Forelimb muscle (tissue), 1 donor: ENCODE results near the gene FBXO46. TPM values are rescaled to one million over a fixed set of nuclear protein-coding genes. Genes with fewer than 3 reads are reported as not detected.
"Not testable (repeated sequence)": the region's sequence is repeated elsewhere in the genome, so short reads cannot be mapped to it uniquely, and the experiment has no call there.

Experiments used
- DNase-seq: peaks from one replicate; pipeline ENCODE4 v3.0.0-alpha.2; 2013; ENCODE audit warnings: low read depth
- polyA plus RNA-seq: library from polyadenylated mRNA; unstranded; fragments of 120-200 nt; gene quantifications from one replicate; pipeline ENCODE4 v1.2.1, GENCODE V29; 2013; ENCODE audit not compliant: insufficient read length

FBXO46 gene
- polyA plus RNA-seq, 1 donor: 13.5 TPM

DNA sequence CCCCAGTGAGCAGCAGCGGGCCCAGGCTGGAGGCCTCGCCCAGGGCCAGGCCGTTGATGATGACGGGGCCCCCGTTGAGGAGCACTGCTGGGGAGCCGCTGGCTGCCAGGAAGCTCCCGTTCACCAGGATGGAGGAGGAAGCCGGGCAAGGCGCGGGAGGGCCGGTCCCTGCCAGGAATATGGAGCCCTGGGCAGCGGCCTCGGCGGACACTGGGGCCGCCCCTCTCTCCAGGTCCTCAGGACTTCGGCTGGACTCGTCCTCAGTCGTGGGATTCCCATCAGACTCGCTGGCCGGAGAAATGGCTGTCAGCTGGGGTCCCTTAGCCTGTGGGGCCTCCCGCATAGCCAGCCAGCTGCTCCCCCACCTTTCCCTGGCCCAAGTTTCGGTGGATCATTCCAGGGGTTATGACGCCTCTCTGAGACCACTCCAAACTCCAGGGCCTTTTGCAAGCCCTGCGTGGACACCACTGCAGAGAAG is 36.2 kb upstream of the FBXO46 start:
- DNase-seq: no peak

DNA sequence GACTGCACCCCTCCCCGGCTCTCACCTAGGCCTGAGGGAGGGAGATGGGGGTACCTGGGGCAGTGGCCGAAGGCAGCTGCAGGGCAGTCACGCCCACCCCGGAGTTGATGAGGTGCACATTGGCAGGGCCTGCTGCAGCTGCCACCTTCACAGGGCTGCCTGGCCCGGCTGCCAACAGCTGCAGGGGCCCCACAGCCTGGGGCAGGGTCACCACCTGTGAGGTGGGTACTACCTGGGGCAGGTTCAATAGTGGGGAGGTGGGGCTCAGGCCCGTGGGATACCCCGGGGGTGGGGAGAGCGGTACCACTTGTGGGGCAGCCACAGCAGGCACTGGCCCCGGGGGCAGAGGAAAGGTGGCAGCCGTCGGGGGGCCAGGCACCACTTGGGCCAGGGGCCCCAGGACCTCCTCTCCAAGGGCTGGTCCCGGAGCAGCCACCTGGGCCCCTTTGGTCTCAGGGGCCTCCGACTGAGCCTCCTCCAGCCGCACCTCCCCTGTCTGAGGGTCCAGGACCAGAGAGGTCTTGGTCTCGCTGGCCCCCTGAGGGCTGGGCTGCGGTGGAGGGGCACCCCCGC is 35.7 kb upstream of the FBXO46 start:
- DNase-seq: no peak

GRCh38 chr19:45765702-45766295 is 35.1 kb upstream of the FBXO46 start:
- no peak for DNase-seq

DNA sequence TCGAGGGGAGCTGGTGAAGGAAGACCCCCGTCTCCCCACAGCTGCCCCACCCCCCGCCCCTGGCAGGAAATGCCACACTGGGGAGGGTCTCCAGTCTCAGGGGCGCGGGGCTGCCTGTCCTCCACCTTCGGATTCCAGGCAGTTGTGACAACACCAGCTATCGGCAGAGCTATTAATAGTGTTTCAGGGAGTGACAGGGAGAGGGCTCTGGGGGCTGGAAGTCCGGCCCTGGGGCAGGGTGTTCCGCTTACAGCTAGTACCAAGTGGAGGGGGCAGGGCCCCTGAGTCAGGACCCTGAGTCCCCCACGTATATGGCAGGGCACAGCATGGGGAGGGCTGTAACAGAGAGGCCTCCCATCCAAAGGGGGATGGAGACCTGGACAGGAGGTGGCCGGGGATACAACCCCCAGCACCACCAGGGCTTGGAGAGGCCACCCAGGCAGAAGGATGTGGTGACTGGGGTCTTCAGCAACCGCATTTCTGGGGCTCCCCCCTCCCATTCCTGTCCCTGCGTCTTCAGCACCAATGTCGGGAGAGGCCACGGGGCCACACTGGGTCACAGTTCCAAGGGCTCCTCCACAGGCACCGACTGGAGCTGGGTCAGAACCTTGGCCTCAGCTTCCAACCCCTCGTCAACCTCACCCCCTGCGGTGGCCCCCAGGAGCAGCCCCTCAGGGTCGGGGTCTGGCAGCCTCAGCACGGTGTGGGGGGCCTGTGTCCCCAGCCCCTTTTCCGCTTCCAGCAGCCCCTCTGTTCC is 34.4 kb upstream of the FBXO46 start:
- no peak for DNase-seq

GRCh38 chr19:45764475-45764874 is 33.8 kb upstream of the FBXO46 start:
- DNase-seq: no peak

- DNase-seq: no peak
These were observed 33.1 kb upstream of the FBXO46 start for GRCh38 chr19:45763691-45764294.

DNA sequence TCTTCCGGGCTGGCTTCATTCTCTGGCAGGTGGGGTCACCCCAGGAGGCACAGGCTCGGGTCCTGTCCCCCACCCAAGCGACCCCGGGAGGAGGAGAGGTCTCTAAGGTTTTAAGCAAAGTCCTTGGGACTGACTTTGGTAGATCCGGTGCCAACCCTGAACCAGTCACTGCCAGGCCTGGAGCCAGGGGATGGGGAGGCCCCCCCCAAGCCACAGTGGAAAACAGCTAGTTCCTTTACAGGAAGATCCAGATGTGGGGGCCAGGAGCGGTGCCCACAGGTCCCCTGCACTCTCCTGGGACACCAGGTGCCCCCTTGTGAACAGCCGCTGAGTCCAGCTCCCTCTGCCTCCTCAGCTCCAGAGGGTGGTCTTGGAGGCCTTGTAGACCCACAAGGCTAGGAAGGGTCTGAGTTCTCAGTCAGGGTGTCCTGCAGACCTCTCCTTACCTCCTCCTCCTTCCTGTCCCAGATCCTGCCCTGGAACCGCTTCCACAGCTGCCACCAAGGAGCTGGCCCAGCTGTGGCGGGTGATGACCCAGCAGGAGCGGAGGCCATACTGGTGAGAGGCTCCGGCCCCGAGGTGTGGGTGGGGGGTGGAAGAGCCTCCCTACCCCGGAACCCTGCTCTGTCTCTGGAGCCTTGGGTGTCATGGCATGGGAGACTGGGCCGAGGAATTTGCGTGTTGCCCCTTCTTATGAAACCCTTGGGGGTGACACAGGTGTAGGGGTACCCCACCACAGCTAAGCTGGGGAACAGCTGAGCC is 32.4 kb upstream of the FBXO46 start:
- no peak for DNase-seq

- no peak for DNase-seq
These were observed 31.0 kb upstream of the FBXO46 start for GRCh38 chr19:45761714-45762113.

GRCh38 chr19:45758921-45759320 is 28.2 kb upstream of the FBXO46 start:
- DNase-seq: no peak

GRCh38 chr19:45757695-45758094 is 27.0 kb upstream of the FBXO46 start:
- DNase-seq: no peak

GRCh38 chr19:45754323-45754722 is 23.6 kb upstream of the FBXO46 start:
- DNase-seq: no peak

GRCh38 chr19:45753548-45753947 is 22.9 kb upstream of the FBXO46 start:
- DNase-seq: no peak

DNA sequence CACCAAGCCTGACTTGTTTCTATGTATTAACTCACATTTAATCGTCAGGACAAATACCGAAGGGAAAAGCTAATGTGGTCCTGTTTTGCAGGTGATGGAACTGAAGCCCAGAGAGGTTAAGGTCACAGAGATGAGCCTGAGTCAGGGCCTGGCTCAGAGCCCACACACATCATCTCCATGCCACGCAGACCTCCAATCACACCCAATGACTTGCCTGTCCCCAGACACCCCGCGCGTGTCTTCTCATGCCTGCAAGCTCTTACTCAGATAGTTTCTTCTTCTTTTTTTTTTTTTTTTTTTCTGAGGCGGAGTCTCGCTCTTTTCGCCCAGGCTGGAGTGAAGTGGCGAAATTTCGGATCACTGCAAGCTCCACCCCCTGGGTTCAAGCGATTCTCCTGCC is 21.9 kb upstream of the FBXO46 start:
- DNase-seq: no peak

DNA sequence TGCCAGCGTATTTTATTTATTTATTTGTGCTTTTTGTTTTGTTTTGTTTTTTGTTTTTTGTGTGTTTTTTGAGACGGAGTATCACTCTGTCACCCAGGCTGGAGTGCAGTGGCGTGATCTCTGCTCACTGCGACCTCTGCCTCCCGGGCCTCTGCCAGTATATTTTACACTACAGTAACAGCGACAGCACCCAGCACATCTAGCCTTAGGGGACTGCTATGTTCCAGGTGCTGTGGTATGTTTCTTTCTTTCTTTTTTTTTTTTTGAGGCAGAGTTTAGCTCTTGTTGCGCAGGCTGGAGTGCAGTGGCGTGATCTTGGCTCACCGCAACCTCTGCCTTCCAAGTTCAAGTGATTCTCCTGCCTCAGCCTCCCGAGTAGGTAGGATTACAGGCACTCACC is 20.8 kb upstream of the FBXO46 start:
- DNase-seq: not testable (repeated sequence)

- DNase-seq: no peak
These were observed 16.8 kb upstream of the FBXO46 start for GRCh38 chr19:45747513-45747912.

DNA sequence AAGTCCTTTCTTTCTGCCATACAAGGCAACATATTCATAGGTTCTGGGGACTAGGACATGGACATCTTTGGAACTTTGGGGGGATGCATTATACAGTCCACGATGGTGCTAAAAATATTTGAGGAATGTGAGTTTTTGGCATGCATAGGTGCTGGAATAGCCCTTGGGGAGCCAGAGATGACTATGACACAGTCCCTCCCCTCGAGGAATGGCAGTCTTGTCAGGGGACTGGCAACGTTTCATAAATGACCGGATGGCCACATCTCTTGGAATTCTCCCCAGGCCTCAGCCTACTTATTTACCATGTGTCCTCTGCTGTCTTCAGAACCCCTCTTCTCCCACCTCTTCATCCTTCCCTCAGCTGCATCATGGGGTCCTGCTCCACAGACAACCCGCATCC is 16.2 kb upstream of the FBXO46 start:
- DNase-seq: no peak

DNA sequence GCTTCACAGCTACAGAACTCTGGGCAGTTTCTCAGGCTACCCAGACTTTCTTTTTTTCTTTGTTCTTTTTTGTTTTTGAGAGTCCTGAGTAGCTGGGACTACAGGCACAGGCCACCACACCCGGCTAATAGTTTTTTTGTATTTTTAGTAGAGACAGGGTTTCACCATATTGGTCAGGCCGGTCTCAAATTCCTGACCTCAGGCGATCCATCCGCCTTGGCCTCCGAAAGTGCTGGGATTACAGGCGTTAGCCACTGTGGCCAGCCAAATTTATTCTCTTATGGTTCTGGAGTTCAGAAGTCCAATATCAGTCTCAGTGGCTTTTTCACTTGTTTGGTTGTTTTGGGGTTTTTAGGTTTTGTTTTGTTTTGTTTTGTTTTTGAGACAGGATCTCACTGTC is 14.9 kb upstream of the FBXO46 start:
- no peak for DNase-seq

DNA sequence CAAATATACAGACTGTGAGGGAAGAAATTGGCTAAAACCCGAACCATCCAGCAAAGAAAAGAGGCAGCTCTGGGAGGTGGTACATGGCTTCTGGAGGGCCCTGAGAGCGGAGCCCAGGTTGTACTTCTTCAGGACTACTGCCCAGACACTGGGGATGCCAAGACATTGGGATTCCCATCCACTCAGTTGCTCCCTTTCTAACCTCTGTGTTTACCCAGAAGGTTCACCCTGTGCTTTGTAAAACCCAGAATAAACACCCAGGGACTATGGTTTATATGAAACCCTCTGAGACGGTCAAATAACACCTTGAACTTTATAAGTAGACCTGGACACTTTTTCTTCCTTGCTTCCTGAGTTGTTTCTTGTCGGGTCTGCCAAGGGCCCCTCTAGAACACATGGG is 12.3 kb upstream of the FBXO46 start:
- DNase-seq: no peak

- DNase-seq: no peak
These were observed 9.1 kb upstream of the FBXO46 start for GRCh38 chr19:45739498-45740439.

- no peak for DNase-seq
These were observed 2.6 kb upstream of the FBXO46 start, which contains the start of gene MEIOSIN for GRCh38 chr19:45733160-45733810. Gene MEIOSIN, plus strand, starts transcription at chr19:45733439. Its CDS starts 1,938 bp downstream, at chr19:45735377.
